H9 (cell line): Measurements from ENCODE around the gene SDK1. TPM values are rescaled to one million over a fixed set of nuclear protein-coding genes. Genes with fewer than 3 reads are reported as not detected.

ENCODE experiments used
- DNase-seq: peaks from one replicate; pipeline ENCODE4 v3.0.0-alpha.2; 2017
- H2AFZ ChIP-seq: one replicate; pipeline ENCODE4 v1.6.1; 2013; ENCODE audit warnings: mild to moderate bottlenecking, low read length, control low read depth, moderate library complexity
- H2AK5ac ChIP-seq: 2 replicates; pipeline ENCODE4 v1.6.1; 2013; ENCODE audit warnings: low read length, control low read depth, mixed read lengths; ENCODE audit not compliant: insufficient read length
- H2BK120ac ChIP-seq: one replicate; pipeline ENCODE4 v1.6.1; 2013; ENCODE audit warnings: low read depth, mild to moderate bottlenecking, low read length, control low read depth, inconsistent platforms; ENCODE audit not compliant: poor library complexity, severe bottlenecking
- H2BK12ac ChIP-seq: 2 replicates; pipeline ENCODE4 v1.6.1; 2013; ENCODE audit warnings: low read length, control low read depth, mixed read lengths, low read depth; ENCODE audit not compliant: insufficient read length
- H2BK15ac ChIP-seq: 2 replicates; pipeline ENCODE4 v1.6.1; 2013; ENCODE audit warnings: low read depth, low read length, control low read depth
- H2BK20ac ChIP-seq: one replicate; pipeline ENCODE4 v1.6.1; 2013; ENCODE audit warnings: low read depth, mild to moderate bottlenecking, low read length, control low read depth, inconsistent platforms; ENCODE audit not compliant: poor library complexity, severe bottlenecking
- H2BK5ac ChIP-seq: 2 replicates; pipeline ENCODE4 v1.6.1; 2013; ENCODE audit warnings: low read length, control low read depth, mixed read lengths; ENCODE audit not compliant: insufficient read length
- H3K14ac ChIP-seq: 2 replicates; pipeline ENCODE4 v1.6.1; 2013; ENCODE audit warnings: low read length, control low read depth; ENCODE audit not compliant: insufficient read depth
- H3K18ac ChIP-seq: 2 replicates; pipeline ENCODE4 v1.6.1; 2013; ENCODE audit warnings: low read depth, mild to moderate bottlenecking, mixed read lengths, low read length, control low read depth; ENCODE audit not compliant: insufficient read length
- H3K23ac ChIP-seq: 2 replicates; pipeline ENCODE4 v1.6.1; 2013; ENCODE audit warnings: low read length, control low read depth, mixed read lengths, low read depth; ENCODE audit not compliant: insufficient read length
- H3K23me2 ChIP-seq: 2 replicates; pipeline ENCODE4 v1.6.1; 2013; ENCODE audit warnings: low read depth, mild to moderate bottlenecking, mixed read lengths, low read length, control low read depth; ENCODE audit not compliant: insufficient read length, poor library complexity, severe bottlenecking
- H3K27ac ChIP-seq: 2 replicates; pipeline ENCODE4 v1.5.1; 2013; ENCODE audit warnings: low read length, control low read depth, mixed read lengths, low read depth; ENCODE audit not compliant: insufficient read length
- H3K27me3 ChIP-seq: 2 replicates; pipeline ENCODE4 v1.6.1; 2013; ENCODE audit warnings: low read length, control low read depth, inconsistent platforms; ENCODE audit not compliant: insufficient read depth
- H3K4ac ChIP-seq: 2 replicates; pipeline ENCODE4 v1.6.1; 2013; ENCODE audit warnings: low read depth, mild to moderate bottlenecking, control low read depth, inconsistent platforms, low read length, moderate library complexity
- H3K4me1 ChIP-seq: 2 replicates; pipeline ENCODE4 v1.6.1; 2013; ENCODE audit warnings: low read length, control low read depth, inconsistent platforms; ENCODE audit not compliant: insufficient read depth
- H3K4me2 ChIP-seq: 2 replicates; pipeline ENCODE4 v1.6.1; 2013; ENCODE audit warnings: low read length, control low read depth, mixed read lengths; ENCODE audit not compliant: insufficient read length, insufficient read depth
- H3K56ac ChIP-seq: 2 replicates; pipeline ENCODE4 v1.6.1; 2013; ENCODE audit warnings: low read depth, mild to moderate bottlenecking, mixed read lengths, low read length, control low read depth; ENCODE audit not compliant: insufficient read length
- H3K79me1 ChIP-seq: 2 replicates; pipeline ENCODE4 v1.6.1; 2013; ENCODE audit warnings: low read depth, mild to moderate bottlenecking, moderate library complexity, low read length, control low read depth, inconsistent platforms; ENCODE audit not compliant: insufficient read depth, poor library complexity, severe bottlenecking
- H3K79me2 ChIP-seq: 2 replicates; pipeline ENCODE4 v1.6.1; 2013; ENCODE audit warnings: low read length, control low read depth, inconsistent platforms; ENCODE audit not compliant: insufficient read depth
- H3K9ac ChIP-seq: 2 replicates; pipeline ENCODE4 v1.6.1; 2013; ENCODE audit warnings: low read length, control low read depth, mixed read lengths; ENCODE audit not compliant: insufficient read length; ENCODE audit errors: extremely low read depth
- H3K9me3 ChIP-seq: one replicate; pipeline ENCODE4 v1.6.1; 2013; ENCODE audit warnings: low read depth, low read length, inconsistent platforms; ENCODE audit not compliant: control insufficient read depth
- H3T11ph ChIP-seq: one replicate; pipeline ENCODE4 v1.6.1; 2013; ENCODE audit warnings: mild to moderate bottlenecking, low read length, control low read depth, inconsistent platforms
- H4K20me1 ChIP-seq: one replicate; pipeline ENCODE4 v1.6.1; 2013; ENCODE audit not compliant: control insufficient read depth, insufficient read length, insufficient read depth
- H4K5ac ChIP-seq: 2 replicates; pipeline ENCODE4 v1.6.1; 2013; ENCODE audit warnings: low read depth, mild to moderate bottlenecking, mixed read lengths, low read length, control low read depth; ENCODE audit not compliant: insufficient read length
- H4K8ac ChIP-seq: replicated peaks from 2 replicates; pipeline ENCODE4 v1.6.1; 2013; ENCODE audit warnings: low read length, control low read depth, mixed read lengths, low read depth; ENCODE audit not compliant: insufficient read length
- H4K91ac ChIP-seq: 2 replicates; pipeline ENCODE4 v1.6.1; 2013; ENCODE audit warnings: low read depth, mild to moderate bottlenecking, moderate library complexity, mixed read lengths, low read length, control low read depth; ENCODE audit not compliant: insufficient read length
- H3K27ac Mint-ChIP-seq, 3 experiments: 2 replicates in 2 of 3; 3 replicates in 1 of 3; pipeline ENCODE4 v1.8.0; 2020 to 2021; ENCODE audit warnings: mixed read lengths in 3 of 3, mild to moderate bottlenecking in 1 of 3, moderate library complexity in 1 of 3
- H3K27me3 Mint-ChIP-seq: 2 replicates; pipeline ENCODE4 v1.8.0; 2021; ENCODE audit warnings: low read depth, mild to moderate bottlenecking, moderate library complexity, mixed read lengths
- H3K36me3 Mint-ChIP-seq, 3 experiments: 2 replicates in 2 of 3; 3 replicates in 1 of 3; pipeline ENCODE4 v1.8.0; 2020 to 2021; ENCODE audit warnings: low read depth in 3 of 3, mixed read lengths in 3 of 3; ENCODE audit not compliant: insufficient read depth in 1 of 3
- H3K4me1 Mint-ChIP-seq, 2 experiments: 2 replicates each; pipeline ENCODE4 v1.8.0; 2020; ENCODE audit warnings: mixed read lengths in 2 of 2
- H3K4me3 Mint-ChIP-seq, 2 experiments: 2 replicates in 1 of 2; 3 replicates in 1 of 2; pipeline ENCODE4 v1.8.0; 2020 to 2021; ENCODE audit warnings: mild to moderate bottlenecking in 2 of 2, mixed read lengths in 2 of 2, moderate library complexity in 1 of 2
- H3K9me3 Mint-ChIP-seq, 2 experiments: 2 replicates in 1 of 2; 3 replicates in 1 of 2; pipeline ENCODE4 v1.8.0; 2020; ENCODE audit warnings: mild to moderate bottlenecking in 2 of 2, mixed read lengths in 2 of 2, moderate library complexity in 1 of 2
- CTCF ChIP-seq: fragments of 200-600 bp; sonication (generic); conservative IDR thresholded peaks from 3 replicates; pipeline ENCODE4 v1.8.0; 2021; ENCODE audit warnings: antibody characterized with exemption, mild to moderate bottlenecking
- WGBS: extraction: QIAGEN DNeasy Blood & Tissue Kit; methylation state at CpG from one replicate; pipeline ENCODE4 v1.1.7; 2013; ENCODE audit warnings: missing lambda C conversion rate, low lambda C conversion rate, mixed read lengths; ENCODE audit not compliant: insufficient read length; ENCODE audit errors: extremely low coverage; 5-methylcytosine and 5-hydroxymethylcytosine counted together
- total RNA-seq: library from RNA; stranded (reverse); gene quantifications from 2 replicates; pipeline ENCODE4 v1.2.1, GENCODE V29; 2021

SDK1 gene
- total RNA-seq, 1 experiment from 2014 or later, result 8.7 TPM

- Histone ChIP-seq H2BK120ac (no peak overlapping the region), H4K5ac (no peak overlapping the region), H3K18ac (no peak overlapping the region), H3K27me3 (no peaks in the 10 kb centered on the region), H3K23me2 (no peaks in the 10 kb centered on the region), H3K79me2 (no peaks in the 10 kb centered on the region), H2BK12ac (no peak overlapping the region), H3K14ac (no peak overlapping the region), H2AK5ac (no peak overlapping the region), H2AFZ (no peak overlapping the region), H3K4me1 (no peaks in the 10 kb centered on the region), H3K23ac (no peak overlapping the region), H3T11ph (no peak overlapping the region), H3K27ac (no peak overlapping the region), H2BK20ac (no peak overlapping the region), H4K8ac (no peak overlapping the region), H3K4ac (no peak overlapping the region), H3K4me2 (no peak overlapping the region), H3K9ac (no peak overlapping the region), H3K56ac (no peak overlapping the region), H4K20me1 (no peaks in the 10 kb centered on the region), H3K79me1 (no peaks in the 10 kb centered on the region), H2BK15ac (no peak overlapping the region), H2BK5ac (no peak overlapping the region), H3K9me3 (no peaks in the 10 kb centered on the region), H4K91ac (no peak overlapping the region)
- H3K36me3 Mint-ChIP-seq, result peaks cover 0 to 16% (median 2%) of the 10 kb centered on the region in 3 experiments; a peak in 4 of 7 replicates
- H3K4me3 Mint-ChIP-seq, result no peak overlapping the region
- H3K27me3 Mint-ChIP-seq, result no peaks in the 10 kb centered on the region; the same call in 1 of the 2 replicates
- no peak for TF ChIP-seq CTCF
- peaks cover 16 to 18% of the 10 kb centered on the region in 2 experiments for H3K9me3 Mint-ChIP-seq
- no peak overlapping the region for H3K27ac Mint-ChIP-seq
- no CpG with 5 or more reads among the region's 1 CpG for WGBS
- peaks cover 6 to 7% of the 10 kb centered on the region in 2 experiments for H3K4me1 Mint-ChIP-seq
- DNase-seq, result no peak
These were observed 480.6 kb downstream of the SDK1 start for GRCh38 chr7:3781607-3782006.
